ENCODE data around the gene PRR9. TPM values are rescaled to one million over a fixed set of nuclear protein-coding genes. Genes with fewer than 3 reads are reported as not detected.

Gene PRR9
- total and polyA plus RNA-seq, 7 donors = not detected

GRCh38 chr1:153260585-153261280 is 43.3 kb downstream of the PRR9 start:
- TF ChIP-seq POLR2AphosphoS5 (IDR thresholded peaks at IDR 0.05) (no peak), EP300 (IDR thresholded peaks at IDR 0.05) (no peak), CTCF (IDR thresholded peaks at IDR 0.05) (no peak), POLR2A (IDR thresholded peaks at IDR 0.05) (no peak)
- H3K4me1 ChIP-seq = peaks cover 0 to 21% (median 16%) of the 10 kb centered on the region in 4 donors
- no peaks in the 10 kb centered on the region for H3K36me3 ChIP-seq
- no peak for DNase-seq
- H3K27me3 ChIP-seq = peaks cover 20 to 57% (median 38%) of the 10 kb centered on the region in 3 donors
- WGBS, 2 donors = 10 to 18% methylated on average over 45 of the region's 45 CpGs
- no peaks in the 10 kb centered on the region for H3K9me3 ChIP-seq
- peak overlapping the region; percentile 20 to 54 (median 45) for H3K4me3 ChIP-seq
- intact Hi-C loops (cut with DNase I) = no loop called here
- H3K27ac ChIP-seq = no peak overlapping the region

GRCh38 chr1:153261281-153262069 is 44.1 kb downstream of the PRR9 start:
- WGBS, 2 donors = 3 to 4% methylated on average over 80 of the region's 80 CpGs
- Histone ChIP-seq H3K4me3 (peak overlapping the region; percentile 20 to 54 (median 45)), H3K27me3 (peaks cover 20 to 64% (median 38%) of the 10 kb centered on the region in 3 donors), H3K9me3 (no peaks in the 10 kb centered on the region), H3K4me1 (peaks cover 0 to 21% (median 16%) of the 10 kb centered on the region in 4 donors), H3K36me3 (no peaks in the 10 kb centered on the region), H3K27ac (no peak overlapping the region)
- TF ChIP-seq EP300 (IDR thresholded peaks at IDR 0.05) (no peak), POLR2AphosphoS5 (IDR thresholded peaks at IDR 0.05) (no peak), POLR2A (IDR thresholded peaks at IDR 0.05) (no peak), CTCF (IDR thresholded peaks at IDR 0.05) (no peak)
- intact Hi-C loops (cut with DNase I) = no loop called here
- DNase-seq = peak; percentile 69

GRCh38 chr1:153262070-153262366 is 44.6 kb downstream of the PRR9 start:
- Histone ChIP-seq H3K27ac (no peak overlapping the region), H3K9me3 (no peaks in the 10 kb centered on the region), H3K4me3 (peak overlapping the region in 2 of 4 donors; percentile 51 to 54), H3K36me3 (no peaks in the 10 kb centered on the region), H3K27me3 (peaks cover 20 to 69% (median 38%) of the 10 kb centered on the region in 3 donors), H3K4me1 (peaks cover 0 to 21% (median 16%) of the 10 kb centered on the region in 4 donors)
- TF ChIP-seq POLR2AphosphoS5 (IDR thresholded peaks at IDR 0.05) (no peak), CTCF (IDR thresholded peaks at IDR 0.05) (no peak)
- 54 to 57% methylated on average over 6 of the region's 6 CpGs for WGBS, 2 donors
- DNase-seq = no peak
- intact Hi-C loops (cut with DNase I) = no loop called here

- peaks cover 20 to 75% (median 38%) of the 10 kb centered on the region in 3 donors for H3K27me3 ChIP-seq
- intact Hi-C loops (cut with DNase I) = no loop called here
- 41 to 47% methylated on average over 10 of the region's 10 CpGs for WGBS, 2 donors
Observed at GRCh38 chr1:153262462-153263157, 45.2 kb downstream of the PRR9 start.

More at GRCh38 chr1:153262462-153263157, 45.2 kb downstream of the PRR9 start:
- DNase-seq = no peak
- no peaks in the 10 kb centered on the region for H3K36me3 ChIP-seq
- H3K27ac ChIP-seq = no peak overlapping the region
- peaks cover 0 to 21% (median 16%) of the 10 kb centered on the region in 4 donors for H3K4me1 ChIP-seq
- no peak overlapping the region for H3K4me3 ChIP-seq
- no peaks in the 10 kb centered on the region for H3K9me3 ChIP-seq
- TF ChIP-seq POLR2A (IDR thresholded peaks at IDR 0.05) (no peak), POLR2AphosphoS5 (IDR thresholded peaks at IDR 0.05) (no peak), EP300 (IDR thresholded peaks at IDR 0.05) (no peak), CTCF (IDR thresholded peaks at IDR 0.05) (no peak)
